ENCODE measurements around the gene ZNF608.

Gene ZNF608

GRCh38 chr5:124747791-124748686 lies 1.6 kb upstream of the ZNF608 start:
- Histone ChIP-seq H3K9ac (peak overlapping the region; percentile 3), H3K4me2 (ENCODE audit: low read length) (peak overlapping the region; percentile 96), H3K4me3 (ENCODE audit: low read depth, low read length) (peak overlapping the region; percentile 84), H3K9me3 (ENCODE audit: control insufficient read depth, low read length) (no peaks in the 10 kb centered on the region), H3K27me3 (ENCODE audit: control insufficient read depth, insufficient read depth, low read length) (no peaks in the 10 kb centered on the region), H3K79me2 (peaks cover 6% of the 10 kb centered on the region), H3K36me3 (ENCODE audit: control insufficient read depth, insufficient read depth, low read length) (no peaks in the 10 kb centered on the region), H2AFZ (peak overlapping the region; percentile 75), H3K27ac (peak overlapping the region; percentile 98), H3K4me1 (peaks cover 5% of the 10 kb centered on the region)
- TF ChIP-seq, protein P1, sequence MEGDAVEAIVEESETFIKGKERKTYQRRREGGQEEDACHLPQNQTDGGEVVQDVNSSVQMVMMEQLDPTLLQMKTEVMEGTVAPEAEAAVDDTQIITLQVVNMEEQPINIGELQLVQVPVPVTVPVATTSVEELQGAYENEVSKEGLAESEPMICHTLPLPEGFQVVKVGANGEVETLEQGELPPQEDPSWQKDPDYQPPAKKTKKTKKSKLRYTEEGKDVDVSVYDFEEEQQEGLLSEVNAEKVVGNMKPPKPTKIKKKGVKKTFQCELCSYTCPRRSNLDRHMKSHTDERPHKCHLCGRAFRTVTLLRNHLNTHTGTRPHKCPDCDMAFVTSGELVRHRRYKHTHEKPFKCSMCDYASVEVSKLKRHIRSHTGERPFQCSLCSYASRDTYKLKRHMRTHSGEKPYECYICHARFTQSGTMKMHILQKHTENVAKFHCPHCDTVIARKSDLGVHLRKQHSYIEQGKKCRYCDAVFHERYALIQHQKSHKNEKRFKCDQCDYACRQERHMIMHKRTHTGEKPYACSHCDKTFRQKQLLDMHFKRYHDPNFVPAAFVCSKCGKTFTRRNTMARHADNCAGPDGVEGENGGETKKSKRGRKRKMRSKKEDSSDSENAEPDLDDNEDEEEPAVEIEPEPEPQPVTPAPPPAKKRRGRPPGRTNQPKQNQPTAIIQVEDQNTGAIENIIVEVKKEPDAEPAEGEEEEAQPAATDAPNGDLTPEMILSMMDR (IDR thresholded peaks at IDR 0.05) = no peak

DNA sequence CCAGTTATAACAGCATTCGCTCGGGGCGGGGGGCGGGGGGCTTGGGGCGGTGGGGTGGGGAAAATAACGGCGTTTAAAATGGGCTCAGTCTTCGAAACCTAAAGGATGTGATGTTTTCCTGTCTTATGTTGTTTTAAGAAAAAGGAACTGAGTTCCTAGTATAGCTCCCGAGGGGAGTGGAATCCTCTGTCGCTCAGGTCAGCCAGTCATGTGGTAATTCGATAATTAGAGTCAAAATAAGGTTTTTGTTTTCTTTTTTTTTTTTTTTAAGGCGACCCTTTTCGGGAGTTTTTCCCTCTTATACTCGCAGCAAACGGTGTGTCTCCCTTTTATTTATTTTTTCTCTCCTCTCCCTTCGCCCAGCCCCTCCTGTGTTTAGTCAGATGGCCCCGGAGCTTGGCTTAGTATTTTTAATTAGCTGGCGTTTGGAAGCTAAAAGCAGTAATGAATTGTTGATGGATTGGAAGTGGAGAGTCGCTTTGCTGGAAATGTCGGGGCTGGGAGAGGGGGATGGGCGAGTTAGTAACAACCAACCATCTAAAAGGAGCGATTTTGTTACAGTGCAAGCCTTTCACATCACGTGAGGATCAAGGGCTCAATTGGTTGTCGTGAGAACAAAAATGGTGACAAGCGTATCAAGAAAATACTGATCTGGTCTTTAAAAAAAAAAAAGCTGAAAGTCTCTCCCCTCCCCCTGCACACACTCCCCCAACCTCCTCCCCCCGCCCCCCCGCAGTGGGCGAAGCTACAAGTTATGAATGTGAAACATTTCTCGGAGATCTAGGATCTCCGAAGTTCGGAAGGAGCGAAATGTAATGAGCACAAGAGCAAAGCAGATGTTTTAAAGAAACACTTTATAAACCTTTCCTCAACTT lies 714 bp upstream of the ZNF608 start:
- peaks cover 9% of the 10 kb centered on the region for H3K4me1 ChIP-seq
- H2AFZ ChIP-seq = peak overlapping the region; percentile 75
- peak overlapping the region; percentile 81 for H3K9ac ChIP-seq
- H3K36me3 ChIP-seq (ENCODE audit: control insufficient read depth, insufficient read depth, low read length) = no peaks in the 10 kb centered on the region
- H3K9me3 ChIP-seq (ENCODE audit: control insufficient read depth, low read length) = no peaks in the 10 kb centered on the region
- H3K4me2 ChIP-seq (ENCODE audit: low read length) = peak overlapping the region; percentile 96
- peak overlapping the region; percentile 98 for H3K27ac ChIP-seq
- H3K27me3 ChIP-seq (ENCODE audit: control insufficient read depth, insufficient read depth, low read length) = no peaks in the 10 kb centered on the region
- H3K4me3 ChIP-seq (ENCODE audit: low read depth, low read length) = peak overlapping the region; percentile 84
- peaks cover 9% of the 10 kb centered on the region for H3K79me2 ChIP-seq
- TF ChIP-seq, protein P1 (IDR thresholded peaks at IDR 0.05) = no peak

DNA sequence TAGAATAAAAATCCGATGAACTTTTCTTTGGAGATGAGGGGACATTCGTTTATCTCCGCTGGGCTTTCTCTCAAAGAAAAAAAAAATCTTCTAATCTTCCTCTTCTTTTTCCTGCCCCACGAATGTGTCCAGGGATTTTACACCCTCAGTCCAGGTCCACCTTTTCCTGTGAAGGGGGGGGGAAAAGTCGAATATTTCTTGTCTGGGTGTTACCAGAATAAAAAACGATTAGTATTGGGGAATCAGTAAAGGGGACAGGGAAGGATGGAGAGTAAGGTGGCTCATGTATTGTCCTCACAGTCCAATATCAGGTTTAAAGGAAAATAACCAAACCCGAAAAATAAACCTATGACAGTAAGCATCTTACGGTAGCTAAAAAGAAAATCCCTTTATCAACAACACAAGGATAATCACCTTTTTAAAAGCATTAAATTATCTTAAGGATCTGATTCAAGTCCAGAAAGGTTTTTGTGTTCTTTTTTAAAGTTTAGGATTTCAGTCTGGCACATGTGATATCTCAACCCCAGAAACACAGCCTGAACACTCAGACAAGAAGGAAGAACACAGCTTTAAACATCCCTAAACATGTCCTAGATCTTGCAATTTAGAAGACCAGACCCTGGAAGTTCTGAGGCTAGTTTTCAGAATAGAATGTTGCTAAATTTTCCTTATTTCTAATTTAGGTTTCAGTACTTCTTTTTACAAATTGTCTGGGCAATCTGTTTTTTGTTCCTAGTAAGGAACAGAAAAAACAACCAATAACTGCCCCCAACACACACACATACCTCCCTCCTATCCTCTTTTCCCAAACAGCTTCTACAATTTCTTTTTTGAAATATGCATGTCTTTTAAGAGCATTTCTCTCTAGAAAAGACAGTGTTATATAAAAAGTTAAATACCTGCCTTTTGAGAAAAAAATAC lies 1.2 kb downstream of the ZNF608 start:
- H3K9ac ChIP-seq = no peak overlapping the region
- peaks cover 14% of the 10 kb centered on the region for H3K4me1 ChIP-seq
- TF ChIP-seq, protein P1 (IDR thresholded peaks at IDR 0.05) = no peak
- H3K27ac ChIP-seq = peak overlapping the region; percentile 98
- H3K36me3 ChIP-seq (ENCODE audit: control insufficient read depth, insufficient read depth, low read length) = no peaks in the 10 kb centered on the region
- H2AFZ ChIP-seq = peak overlapping the region; percentile 85
- peak overlapping the region; percentile 93 for H3K4me2 ChIP-seq (ENCODE audit: low read length)
- peaks cover 9% of the 10 kb centered on the region for H3K79me2 ChIP-seq
- H3K27me3 ChIP-seq (ENCODE audit: control insufficient read depth, insufficient read depth, low read length) = no peaks in the 10 kb centered on the region
- H3K9me3 ChIP-seq (ENCODE audit: control insufficient read depth, low read length) = no peaks in the 10 kb centered on the region
- H3K4me3 ChIP-seq (ENCODE audit: low read depth, low read length) = peak overlapping the region; percentile 63

DNA sequence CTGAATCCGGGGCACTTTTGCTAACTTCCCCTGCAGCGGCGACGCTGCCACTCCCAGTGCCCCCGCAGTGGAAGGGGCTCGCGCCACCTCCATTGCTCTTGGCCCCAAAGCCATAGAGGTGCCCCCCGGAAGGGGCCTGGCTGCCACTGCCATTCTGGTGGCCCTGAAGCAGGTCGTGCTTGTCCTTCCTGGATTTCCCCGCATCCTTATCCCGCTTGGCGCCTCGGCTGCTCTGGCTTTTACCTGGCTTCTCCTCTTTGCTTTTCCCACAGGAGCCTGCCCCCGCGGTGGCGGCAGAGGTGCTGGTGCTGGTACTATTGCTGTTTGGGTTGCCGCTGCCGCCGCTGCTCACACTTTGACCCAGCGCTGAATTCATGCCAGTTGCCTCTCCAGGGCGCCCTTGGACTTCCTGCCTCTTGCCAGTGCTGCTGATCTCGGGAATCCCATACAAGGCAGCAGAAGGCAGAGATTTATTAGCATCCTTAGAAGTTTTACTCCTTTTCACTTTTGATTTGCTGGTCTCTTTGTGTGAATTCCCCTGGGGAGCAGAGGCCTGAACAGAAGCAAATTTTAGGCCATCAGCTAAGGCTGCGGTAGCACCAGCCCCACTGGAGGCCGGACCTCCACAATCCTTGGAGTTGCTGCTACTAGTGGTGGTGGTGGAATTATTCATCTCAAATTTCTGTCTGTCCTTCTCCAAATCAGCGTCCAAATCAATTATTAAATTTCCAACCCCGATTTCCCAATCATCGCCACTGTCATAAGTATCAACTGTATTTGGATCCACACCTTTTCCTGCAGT lies 2.1 kb downstream of the ZNF608 start:
- Histone ChIP-seq H3K4me3 (ENCODE audit: low read depth, low read length) (peak overlapping the region; percentile 40), H3K27me3 (ENCODE audit: control insufficient read depth, insufficient read depth, low read length) (no peaks in the 10 kb centered on the region), H3K36me3 (ENCODE audit: control insufficient read depth, insufficient read depth, low read length) (no peaks in the 10 kb centered on the region), H3K4me1 (peaks cover 14% of the 10 kb centered on the region), H3K9me3 (ENCODE audit: control insufficient read depth, low read length) (no peaks in the 10 kb centered on the region), H3K9ac (no peak overlapping the region), H3K4me2 (ENCODE audit: low read length) (peak overlapping the region; percentile 52), H2AFZ (peak overlapping the region; percentile 85), H3K79me2 (peaks cover 9% of the 10 kb centered on the region), H3K27ac (peak overlapping the region; percentile 98)
- TF ChIP-seq, protein P1 (IDR thresholded peaks at IDR 0.05) = no peak

Data from parathyroid adenoma (tissue), 2 donors.